ENCODE measurements around the gene ADCY1.
"Not testable (repeated sequence)": the region's sequence is repeated elsewhere in the genome, so short reads cannot be mapped to it uniquely, and the experiment has no call there.

Gene ADCY1

GRCh38 chr7:45768516-45769394, 194.6 kb downstream of the ADCY1 start:
- H3K4me3 ChIP-seq (ENCODE audit: low read depth, low read length) = peak overlapping the region; percentile 67
- not testable (repeated sequence) for H3K9me3 ChIP-seq (ENCODE audit: severe bottlenecking); H3K36me3 ChIP-seq; H3K27me3 ChIP-seq (ENCODE audit: insufficient read depth, low read depth, severe bottlenecking)
- H3K27ac ChIP-seq = peak overlapping the region; percentile 86
- 0 out of 2 replicates have a peak, but pooled peaks have one; percentile 4 for TF ChIP-seq CTCF (IDR thresholded peaks at IDR 0.05; ENCODE audit: low read depth, low read length)
- peak; percentile 98 for DNase-seq

GRCh38 chr7:45769626-45770025, 195.5 kb downstream of the ADCY1 start:
- H3K36me3 ChIP-seq; DNase-seq; H3K27me3 ChIP-seq (ENCODE audit: insufficient read depth, low read depth, severe bottlenecking); H3K9me3 ChIP-seq (ENCODE audit: severe bottlenecking); H3K27ac ChIP-seq: not testable (repeated sequence)
- H3K4me3 ChIP-seq (ENCODE audit: low read depth, low read length) = peak overlapping the region; percentile 67

All from WERI-Rb-1 (cell line).